Activated naive CD8-positive, alpha-beta T cell treated with anti-CD3 and anti-CD28 coated beads, Interleukin-2, amount 50 U/mL, for 24 hours (primary cell): ENCODE results near the gene PTPN4.

ENCODE experiments used
- ATAC-seq: fragments of 150-1000 bp; cut with Tn5 transposase; one replicate; pipeline ENCODE4 v1.10.0; 2021
- DNase-seq: peaks from one replicate; pipeline ENCODE4 v3.0.0; 2021
- H3K27ac Mint-ChIP-seq: one replicate; pipeline ENCODE4 v1.8.0; 2021; ENCODE audit warnings: mild to moderate bottlenecking, mixed read lengths
- H3K27me3 Mint-ChIP-seq: one replicate; pipeline ENCODE4 v1.8.0; 2021; ENCODE audit warnings: mixed read lengths
- H3K36me3 Mint-ChIP-seq: one replicate; pipeline ENCODE4 v1.8.0; 2021; ENCODE audit warnings: low read depth, mixed read lengths
- H3K4me1 Mint-ChIP-seq: one replicate; pipeline ENCODE4 v1.8.0; 2021; ENCODE audit warnings: mixed read lengths
- H3K4me3 Mint-ChIP-seq: one replicate; pipeline ENCODE4 v1.8.0; 2021; ENCODE audit warnings: mild to moderate bottlenecking, moderate library complexity, mixed read lengths
- H3K9me3 Mint-ChIP-seq: one replicate; pipeline ENCODE4 v1.8.0; 2021; ENCODE audit warnings: mixed read lengths

Gene PTPN4

GRCh38 chr2:119823734-119824334, 64.1 kb downstream of the PTPN4 start:
- H3K27ac Mint-ChIP-seq: no peak overlapping the region
- peaks cover 52% of the 10 kb centered on the region for H3K4me1 Mint-ChIP-seq
- ATAC-seq (no peak), DNase-seq (no peak)
- H3K36me3 Mint-ChIP-seq: peaks cover 7% of the 10 kb centered on the region
- no peaks in the 10 kb centered on the region for H3K9me3 Mint-ChIP-seq
- no peak overlapping the region for H3K4me3 Mint-ChIP-seq
- no peaks in the 10 kb centered on the region for H3K27me3 Mint-ChIP-seq

- DNase-seq (peak; percentile 27), ATAC-seq (peak; percentile 27)
- Mint-ChIP-seq H3K9me3 (peaks cover 3% of the 10 kb centered on the region), H3K27me3 (no peaks in the 10 kb centered on the region), H3K4me3 (no peak overlapping the region), H3K4me1 (peaks cover 39% of the 10 kb centered on the region), H3K27ac (no peak overlapping the region), H3K36me3 (peaks cover 18% of the 10 kb centered on the region)
These were observed 66.7 kb downstream of the PTPN4 start for GRCh38 chr2:119826370-119826961.

GRCh38 chr2:119827866-119828507, 68.3 kb downstream of the PTPN4 start:
- no peak overlapping the region for H3K4me3 Mint-ChIP-seq
- H3K27me3 Mint-ChIP-seq: no peaks in the 10 kb centered on the region
- H3K36me3 Mint-ChIP-seq: peaks cover 19% of the 10 kb centered on the region
- peaks cover 3% of the 10 kb centered on the region for H3K9me3 Mint-ChIP-seq
- no peak overlapping the region for H3K27ac Mint-ChIP-seq
- peaks cover 39% of the 10 kb centered on the region for H3K4me1 Mint-ChIP-seq
- peak; percentile 91 for ATAC-seq
- DNase-seq: no peak

GRCh38 chr2:119836455-119837142, 76.9 kb downstream of the PTPN4 start:
- H3K27ac Mint-ChIP-seq: no peak overlapping the region
- no peak for ATAC-seq
- H3K27me3 Mint-ChIP-seq: no peaks in the 10 kb centered on the region
- no peaks in the 10 kb centered on the region for H3K9me3 Mint-ChIP-seq
- no peak for DNase-seq
- peaks cover 38% of the 10 kb centered on the region for H3K4me1 Mint-ChIP-seq
- no peak overlapping the region for H3K4me3 Mint-ChIP-seq
- H3K36me3 Mint-ChIP-seq: peaks cover 5% of the 10 kb centered on the region

GRCh38 chr2:119837350-119837749, 77.6 kb downstream of the PTPN4 start:
- H3K27me3 Mint-ChIP-seq: no peaks in the 10 kb centered on the region
- ATAC-seq (no peak), DNase-seq (no peak)
- H3K9me3 Mint-ChIP-seq: no peaks in the 10 kb centered on the region
- peaks cover 39% of the 10 kb centered on the region for H3K4me1 Mint-ChIP-seq
- H3K27ac Mint-ChIP-seq: no peak overlapping the region
- no peak overlapping the region for H3K4me3 Mint-ChIP-seq
- peaks cover 5% of the 10 kb centered on the region for H3K36me3 Mint-ChIP-seq

- peaks cover 40% of the 10 kb centered on the region for H3K4me1 Mint-ChIP-seq
- no peak for ATAC-seq
- H3K9me3 Mint-ChIP-seq: no peaks in the 10 kb centered on the region
- peaks cover 5% of the 10 kb centered on the region for H3K36me3 Mint-ChIP-seq
- H3K27ac Mint-ChIP-seq: no peak overlapping the region
- H3K27me3 Mint-ChIP-seq: no peaks in the 10 kb centered on the region
- DNase-seq: no peak
- no peak overlapping the region for H3K4me3 Mint-ChIP-seq
These were observed 78.0 kb downstream of the PTPN4 start for GRCh38 chr2:119837759-119838158.

GRCh38 chr2:119838179-119838578, 78.5 kb downstream of the PTPN4 start:
- Mint-ChIP-seq H3K36me3 (peaks cover 5% of the 10 kb centered on the region), H3K27ac (no peak overlapping the region), H3K4me1 (peaks cover 37% of the 10 kb centered on the region), H3K9me3 (no peaks in the 10 kb centered on the region), H3K27me3 (no peaks in the 10 kb centered on the region), H3K4me3 (no peak overlapping the region)
- ATAC-seq (no peak), DNase-seq (peak; percentile 9)

GRCh38 chr2:119841550-119841949, 81.8 kb downstream of the PTPN4 start:
- Mint-ChIP-seq H3K27ac (no peak overlapping the region), H3K4me1 (peaks cover 34% of the 10 kb centered on the region), H3K27me3 (no peaks in the 10 kb centered on the region), H3K4me3 (no peak overlapping the region), H3K9me3 (peaks cover 9% of the 10 kb centered on the region), H3K36me3 (peaks cover 9% of the 10 kb centered on the region)
- ATAC-seq (no peak), DNase-seq (no peak)

GRCh38 chr2:119846021-119846420, 86.3 kb downstream of the PTPN4 start:
- DNase-seq (no peak), ATAC-seq (no peak)
- Mint-ChIP-seq H3K9me3 (peaks cover 28% of the 10 kb centered on the region), H3K4me3 (no peak overlapping the region), H3K36me3 (peaks cover 29% of the 10 kb centered on the region), H3K27ac (no peak overlapping the region), H3K4me1 (peaks cover 25% of the 10 kb centered on the region), H3K27me3 (no peaks in the 10 kb centered on the region)

- Mint-ChIP-seq H3K9me3 (peaks cover 46% of the 10 kb centered on the region), H3K4me3 (no peak overlapping the region), H3K27ac (no peak overlapping the region), H3K27me3 (no peaks in the 10 kb centered on the region), H3K4me1 (peaks cover 8% of the 10 kb centered on the region), H3K36me3 (peaks cover 51% of the 10 kb centered on the region)
- DNase-seq: no peak
- no peak for ATAC-seq
These were observed 90.3 kb downstream of the PTPN4 start for GRCh38 chr2:119849838-119850565.

- DNase-seq: no peak
- H3K9me3 Mint-ChIP-seq: peaks cover 37% of the 10 kb centered on the region
- H3K27me3 Mint-ChIP-seq: no peaks in the 10 kb centered on the region
- no peak overlapping the region for H3K27ac Mint-ChIP-seq
- peaks cover 43% of the 10 kb centered on the region for H3K36me3 Mint-ChIP-seq
- H3K4me3 Mint-ChIP-seq: no peak overlapping the region
- ATAC-seq: no peak
- peaks cover 17% of the 10 kb centered on the region for H3K4me1 Mint-ChIP-seq
These were observed 92.5 kb downstream of the PTPN4 start for GRCh38 chr2:119852214-119852613.

GRCh38 chr2:119853777-119854399, 94.2 kb downstream of the PTPN4 start:
- no peak overlapping the region for H3K27ac Mint-ChIP-seq
- ATAC-seq (no peak), DNase-seq (no peak)
- H3K4me1 Mint-ChIP-seq: peaks cover 22% of the 10 kb centered on the region
- no peak overlapping the region for H3K4me3 Mint-ChIP-seq
- peaks cover 39% of the 10 kb centered on the region for H3K36me3 Mint-ChIP-seq
- peaks cover 35% of the 10 kb centered on the region for H3K9me3 Mint-ChIP-seq
- H3K27me3 Mint-ChIP-seq: no peaks in the 10 kb centered on the region

GRCh38 chr2:119856469-119856901, 96.8 kb downstream of the PTPN4 start:
- peaks cover 19% of the 10 kb centered on the region for H3K36me3 Mint-ChIP-seq
- H3K9me3 Mint-ChIP-seq: peaks cover 14% of the 10 kb centered on the region
- DNase-seq (no peak), ATAC-seq (no peak)
- H3K4me1 Mint-ChIP-seq: peaks cover 38% of the 10 kb centered on the region
- no peak overlapping the region for H3K4me3 Mint-ChIP-seq
- no peak overlapping the region for H3K27ac Mint-ChIP-seq
- no peaks in the 10 kb centered on the region for H3K27me3 Mint-ChIP-seq

- H3K27me3 Mint-ChIP-seq: no peaks in the 10 kb centered on the region
- H3K9me3 Mint-ChIP-seq: peaks cover 5% of the 10 kb centered on the region
- DNase-seq: no peak
- peaks cover 8% of the 10 kb centered on the region for H3K36me3 Mint-ChIP-seq
- no peak for ATAC-seq
- no peak overlapping the region for H3K27ac Mint-ChIP-seq
- peaks cover 48% of the 10 kb centered on the region for H3K4me1 Mint-ChIP-seq
- H3K4me3 Mint-ChIP-seq: no peak overlapping the region
These were observed 98.0 kb downstream of the PTPN4 start for GRCh38 chr2:119857742-119858141.
